Measurements from ENCODE around the gene SGCD. TPM values are rescaled to one million over a fixed set of nuclear protein-coding genes. Genes with fewer than 3 reads are reported as not detected.

Gene SGCD
- total RNA-seq, 4 donors from 2014 or later: 1.1 to 8.2 (median 4.4) TPM

- ATAC-seq (ENCODE audit: low FRiP score) (no peak), DNase-seq (ENCODE audit: low spot score) (no peak)
- TF ChIP-seq CTCF (IDR thresholded peaks at IDR 0.05): no peak
Measured at GRCh38 chr5:156378159-156378558, 51.2 kb downstream of the SGCD start.

- no peak for TF ChIP-seq CTCF (IDR thresholded peaks at IDR 0.05)
- DNase-seq (ENCODE audit: low spot score) (no peak), ATAC-seq (ENCODE audit: low FRiP score) (no peak)
Measured at GRCh38 chr5:156379206-156379605, 52.2 kb downstream of the SGCD start.

- DNase-seq (ENCODE audit: low spot score) (no peak), ATAC-seq (ENCODE audit: low FRiP score) (peak; percentile 85)
- no peak for TF ChIP-seq CTCF (IDR thresholded peaks at IDR 0.05)
Measured at GRCh38 chr5:156380848-156381247, 53.9 kb downstream of the SGCD start.

GRCh38 chr5:156383510-156384265, 56.7 kb downstream of the SGCD start:
- ATAC-seq (ENCODE audit: low FRiP score): no peak
- DNase-seq (ENCODE audit: low spot score): no peak
- TF ChIP-seq CTCF (IDR thresholded peaks at IDR 0.05): no peak

- no peak for TF ChIP-seq CTCF (IDR thresholded peaks at IDR 0.05)
- ATAC-seq (ENCODE audit: low FRiP score) (no peak), DNase-seq (ENCODE audit: low spot score) (no peak)
Measured at GRCh38 chr5:156385416-156385815, 58.5 kb downstream of the SGCD start.

GRCh38 chr5:156386976-156387375, 60.0 kb downstream of the SGCD start:
- no peak for TF ChIP-seq CTCF (IDR thresholded peaks at IDR 0.05)
- no peak for ATAC-seq (ENCODE audit: low FRiP score)
- no peak for DNase-seq (ENCODE audit: low spot score)

GRCh38 chr5:156387391-156387790, 60.4 kb downstream of the SGCD start:
- no peak for ATAC-seq (ENCODE audit: low FRiP score)
- no peak for TF ChIP-seq CTCF (IDR thresholded peaks at IDR 0.05)

More at GRCh38 chr5:156387391-156387790, 60.4 kb downstream of the SGCD start:
- DNase-seq (ENCODE audit: low spot score): no peak
